ENCODE results near the gene LRTM2.

DNA sequence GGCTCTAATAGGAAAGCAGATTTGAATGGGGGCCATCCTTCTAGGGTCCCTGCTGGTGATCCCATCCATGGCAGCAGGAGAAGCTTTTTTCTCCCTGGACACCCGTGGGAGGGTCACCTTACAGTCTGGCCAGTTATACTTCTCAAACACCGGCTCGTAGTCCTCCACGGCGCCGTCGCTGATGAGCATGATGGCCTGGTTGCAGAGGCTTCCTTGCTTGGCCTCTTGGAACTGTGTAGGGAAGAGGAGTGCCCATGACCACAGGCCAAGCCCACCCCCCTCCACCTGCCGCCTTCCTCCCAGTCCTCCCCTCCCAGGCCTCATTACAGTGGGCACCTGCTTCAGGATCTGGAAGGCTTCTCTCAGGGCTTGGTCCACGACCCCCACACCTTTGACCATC lies 64.3 kb downstream of the LRTM2 start:
- TF ChIP-seq, protein P1, sequence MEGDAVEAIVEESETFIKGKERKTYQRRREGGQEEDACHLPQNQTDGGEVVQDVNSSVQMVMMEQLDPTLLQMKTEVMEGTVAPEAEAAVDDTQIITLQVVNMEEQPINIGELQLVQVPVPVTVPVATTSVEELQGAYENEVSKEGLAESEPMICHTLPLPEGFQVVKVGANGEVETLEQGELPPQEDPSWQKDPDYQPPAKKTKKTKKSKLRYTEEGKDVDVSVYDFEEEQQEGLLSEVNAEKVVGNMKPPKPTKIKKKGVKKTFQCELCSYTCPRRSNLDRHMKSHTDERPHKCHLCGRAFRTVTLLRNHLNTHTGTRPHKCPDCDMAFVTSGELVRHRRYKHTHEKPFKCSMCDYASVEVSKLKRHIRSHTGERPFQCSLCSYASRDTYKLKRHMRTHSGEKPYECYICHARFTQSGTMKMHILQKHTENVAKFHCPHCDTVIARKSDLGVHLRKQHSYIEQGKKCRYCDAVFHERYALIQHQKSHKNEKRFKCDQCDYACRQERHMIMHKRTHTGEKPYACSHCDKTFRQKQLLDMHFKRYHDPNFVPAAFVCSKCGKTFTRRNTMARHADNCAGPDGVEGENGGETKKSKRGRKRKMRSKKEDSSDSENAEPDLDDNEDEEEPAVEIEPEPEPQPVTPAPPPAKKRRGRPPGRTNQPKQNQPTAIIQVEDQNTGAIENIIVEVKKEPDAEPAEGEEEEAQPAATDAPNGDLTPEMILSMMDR (IDR thresholded peaks at IDR 0.05), result no peak
- TF ChIP-seq POLR2A (IDR thresholded peaks at IDR 0.05) (no peak), POLR2AphosphoS5 (IDR thresholded peaks at IDR 0.05; ENCODE audit: insufficient read depth in 1 of 2, low read depth in 1 of 2) (no peak)

Measured in vagina (tissue), 2 donors.